OCI-LY1 (cell line): ENCODE results near the gene CPTP.

Experiments used
- H2AFZ ChIP-seq: fragments of 200-600 bp; sonication (generic), shearing (Covaris generic); 2 replicates; pipeline ENCODE4 v1.6.0; 2014; ENCODE audit warnings: antibody characterized with exemption, mild to moderate bottlenecking, low read length
- H3F3A ChIP-seq: fragments of 200-600 bp; sonication (generic), shearing (Covaris generic); 2 replicates; pipeline ENCODE4 v1.6.0; 2014; ENCODE audit warnings: mild to moderate bottlenecking, antibody characterized with exemption, low read length, moderate library complexity; ENCODE audit not compliant: insufficient read depth
- H3K27ac ChIP-seq: fragments of 200-600 bp; sonication (generic); 2 replicates; pipeline ENCODE4 v1.5.1; 2014; ENCODE audit warnings: low read length, mixed run types, mild to moderate bottlenecking, low read depth; ENCODE audit not compliant: poor library complexity, severe bottlenecking
- H3K27me3 ChIP-seq: fragments of 200-600 bp; sonication (generic); 2 replicates; pipeline ENCODE4 v1.6.0; 2014; ENCODE audit warnings: antibody characterized with exemption, mild to moderate bottlenecking, low read length, moderate library complexity; ENCODE audit not compliant: insufficient read depth
- H3K36me3 ChIP-seq: fragments of 200-600 bp; sonication (generic); 2 replicates; pipeline ENCODE4 v1.6.1; 2014; ENCODE audit warnings: mild to moderate bottlenecking, antibody characterized with exemption, low read length, moderate library complexity, mixed read lengths; ENCODE audit not compliant: insufficient read depth
- H3K4me1 ChIP-seq: fragments of 200-600 bp; sonication (generic); 2 replicates; pipeline ENCODE4 v1.5.1; 2014; ENCODE audit warnings: mild to moderate bottlenecking, low read length, moderate library complexity; ENCODE audit not compliant: insufficient read depth, severe bottlenecking
- H3K4me2 ChIP-seq: fragments of 200-600 bp; sonication (generic), shearing (Covaris generic); 2 replicates; pipeline ENCODE4 v1.6.1; 2014; ENCODE audit warnings: low read length
- H3K4me3 ChIP-seq: fragments of 200-600 bp; sonication (generic); 2 replicates; pipeline ENCODE4 v1.5.1; 2014; ENCODE audit warnings: low read length, low read depth, mild to moderate bottlenecking, mixed read lengths; ENCODE audit not compliant: poor library complexity, severe bottlenecking
- H3K79me2 ChIP-seq: fragments of 200-600 bp; shearing (Covaris generic); 2 replicates; pipeline ENCODE4 v1.6.1; 2016; ENCODE audit warnings: mixed run types, low read length, mixed read lengths; ENCODE audit not compliant: insufficient read depth
- H3K9ac ChIP-seq: fragments of 200-600 bp; sonication (generic), shearing (Covaris generic); 2 replicates; pipeline ENCODE4 v1.6.1; 2014; ENCODE audit warnings: mild to moderate bottlenecking, low read length, mixed read lengths
- H3K9me2 ChIP-seq: fragments of 200-600 bp; sonication (generic), shearing (Covaris generic); 2 replicates; pipeline ENCODE4 v1.6.1; 2014; ENCODE audit warnings: low read depth, mild to moderate bottlenecking, low read length, mixed read lengths
- H3K9me3 ChIP-seq: fragments of 200-600 bp; shearing (Covaris generic); 2 replicates; pipeline ENCODE4 v1.6.1; 2014; ENCODE audit warnings: low read length, mixed read lengths
- H4K20me1 ChIP-seq: fragments of 200-600 bp; sonication (generic), shearing (Covaris generic); 2 replicates; pipeline ENCODE4 v1.6.0; 2016; ENCODE audit warnings: mild to moderate bottlenecking, low read length; ENCODE audit not compliant: insufficient read depth
- CTCF ChIP-seq: fragments of 200-600 bp; sonication (generic), shearing (Covaris generic); IDR thresholded peaks from 2 replicates; pipeline ENCODE4 v1.5.1; 2017; ENCODE audit warnings: mild to moderate bottlenecking, antibody characterized with exemption, low read length, moderate library complexity, mixed read lengths
- EZH2 ChIP-seq: fragments of 200-600 bp; sonication (generic), shearing (Covaris generic); IDR thresholded peaks from 2 replicates; pipeline ENCODE4 v1.8.0; 2017; ENCODE audit warnings: borderline replicate concordance, mixed run types, mild to moderate bottlenecking, antibody characterized with exemption, low read length, moderate library complexity, mixed read lengths

CPTP gene

GRCh38 chr1:1361233-1361981 lies 36.8 kb downstream of the CPTP start:
- Histone ChIP-seq H3F3A (no peaks in the 10 kb centered on the region), H3K4me3 (no peak overlapping the region), H3K9me3 (peaks cover 3% of the 10 kb centered on the region), H3K79me2 (no peaks in the 10 kb centered on the region), H3K4me1 (peaks cover 6% of the 10 kb centered on the region), H3K9ac (no peak overlapping the region), H3K27ac (no peak overlapping the region), H3K4me2 (no peak overlapping the region), H3K27me3 (peaks cover 7% of the 10 kb centered on the region; the same call in 1 of the 2 replicates), H3K36me3 (no peaks in the 10 kb centered on the region), H2AFZ (no peak overlapping the region), H4K20me1 (no peaks in the 10 kb centered on the region), H3K9me2 (no peaks in the 10 kb centered on the region)
- no peak for TF ChIP-seq CTCF

GRCh38 chr1:1361982-1362423 lies 37.4 kb downstream of the CPTP start:
- no peak overlapping the region for H2AFZ ChIP-seq
- no peaks in the 10 kb centered on the region for H3K9me2 ChIP-seq
- H3K9ac ChIP-seq, result no peak overlapping the region

GRCh38 chr1:1364266-1364665 lies 39.7 kb downstream of the CPTP start:
- no peak for TF ChIP-seq EZH2
- TF ChIP-seq CTCF, result no peak
- no peaks in the 10 kb centered on the region for H3K79me2 ChIP-seq
- no peaks in the 10 kb centered on the region for H4K20me1 ChIP-seq
- no peaks in the 10 kb centered on the region for H3K36me3 ChIP-seq
- H3K9ac ChIP-seq, result no peak overlapping the region
- H3K4me1 ChIP-seq, result no peaks in the 10 kb centered on the region
- peaks cover 3% of the 10 kb centered on the region for H3K9me3 ChIP-seq
- no peaks in the 10 kb centered on the region for H3F3A ChIP-seq
- H3K27me3 ChIP-seq, result no peaks in the 10 kb centered on the region; the same call in 1 of the 2 replicates
- no peak overlapping the region for H3K4me3 ChIP-seq
- no peak overlapping the region for H3K27ac ChIP-seq
- no peak overlapping the region for H2AFZ ChIP-seq
- no peaks in the 10 kb centered on the region for H3K9me2 ChIP-seq
- no peak overlapping the region for H3K4me2 ChIP-seq

More at GRCh38 chr1:1361982-1362423, 37.4 kb downstream of the CPTP start:
- Histone ChIP-seq H4K20me1 (no peaks in the 10 kb centered on the region), H3K4me3 (no peak overlapping the region), H3K79me2 (no peaks in the 10 kb centered on the region), H3K36me3 (no peaks in the 10 kb centered on the region), H3F3A (no peaks in the 10 kb centered on the region), H3K9me3 (peaks cover 3% of the 10 kb centered on the region), H3K4me2 (no peak overlapping the region), H3K4me1 (peaks cover 6% of the 10 kb centered on the region), H3K27ac (no peak overlapping the region), H3K27me3 (peaks cover 7% of the 10 kb centered on the region; the same call in 1 of the 2 replicates)
- TF ChIP-seq EZH2, result no peak
- TF ChIP-seq CTCF, result no peak
